H1 (cell line): ENCODE results near the gene SLC9B2.

Experiments used
- POLR2AphosphoS5 ChIP-seq: IDR thresholded peaks from 2 replicates; pipeline ENCODE4 v1.6.1; 2011; ENCODE audit warnings: low read depth, low read length
- ZNF274 ChIP-seq: IDR thresholded peaks from 2 replicates; pipeline ENCODE4 v1.7.0; 2012; ENCODE audit warnings: low read length, borderline replicate concordance; ENCODE audit errors: extremely low read depth
- TF ChIP-seq, protein P1 (sequence below), 3 experiments: IDR thresholded peaks; 1 replicate in 2 of 3; 2 replicates in 1 of 3; pipeline versions ENCODE4 v1.5.1 to v1.6.1; 2011; ENCODE audit warnings: low read length in 3 of 3, mild to moderate bottlenecking in 3 of 3, inconsistent platforms in 2 of 3, low read depth in 1 of 3, moderate library complexity in 1 of 3; ENCODE audit not compliant: insufficient read depth in 1 of 3; ENCODE audit errors: control extremely low read depth in 1 of 3

DNA sequence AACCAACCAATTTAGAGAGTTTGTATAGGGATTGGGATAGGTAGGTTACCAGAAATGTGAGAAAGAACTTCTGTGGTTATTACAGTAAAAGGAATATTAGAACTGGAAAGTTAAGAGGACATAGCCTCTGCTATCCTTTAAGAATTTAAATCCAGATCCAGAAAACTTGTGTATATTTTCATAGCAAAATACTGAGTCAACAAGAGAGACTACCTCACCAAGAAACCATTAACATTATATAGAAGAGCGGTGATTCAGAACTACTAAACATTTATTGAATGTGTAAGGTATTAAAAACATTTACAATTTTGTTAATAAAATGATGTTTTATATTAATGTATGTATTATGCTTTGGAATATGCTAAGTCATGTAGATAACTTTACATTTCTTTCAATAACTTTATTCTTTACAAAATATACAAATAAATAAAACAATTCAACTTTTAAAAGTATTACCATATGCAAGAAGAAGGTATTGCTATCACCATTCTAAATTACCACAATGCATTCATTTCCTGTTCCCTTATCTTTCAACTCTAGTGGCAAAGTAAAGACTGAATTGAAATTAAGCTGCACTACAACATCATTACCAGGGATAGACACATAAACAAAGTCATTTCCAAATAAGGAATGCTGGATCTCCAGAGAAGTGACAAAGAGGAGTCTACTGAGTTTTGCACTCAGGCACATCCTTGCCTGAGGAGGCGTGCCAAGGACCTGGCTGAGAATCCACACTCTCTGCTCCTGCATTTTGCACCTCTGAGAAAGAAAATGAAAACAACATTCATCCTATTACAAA lies 29.2 kb upstream of the SLC9B2 start:
- TF ChIP-seq, protein P1, sequence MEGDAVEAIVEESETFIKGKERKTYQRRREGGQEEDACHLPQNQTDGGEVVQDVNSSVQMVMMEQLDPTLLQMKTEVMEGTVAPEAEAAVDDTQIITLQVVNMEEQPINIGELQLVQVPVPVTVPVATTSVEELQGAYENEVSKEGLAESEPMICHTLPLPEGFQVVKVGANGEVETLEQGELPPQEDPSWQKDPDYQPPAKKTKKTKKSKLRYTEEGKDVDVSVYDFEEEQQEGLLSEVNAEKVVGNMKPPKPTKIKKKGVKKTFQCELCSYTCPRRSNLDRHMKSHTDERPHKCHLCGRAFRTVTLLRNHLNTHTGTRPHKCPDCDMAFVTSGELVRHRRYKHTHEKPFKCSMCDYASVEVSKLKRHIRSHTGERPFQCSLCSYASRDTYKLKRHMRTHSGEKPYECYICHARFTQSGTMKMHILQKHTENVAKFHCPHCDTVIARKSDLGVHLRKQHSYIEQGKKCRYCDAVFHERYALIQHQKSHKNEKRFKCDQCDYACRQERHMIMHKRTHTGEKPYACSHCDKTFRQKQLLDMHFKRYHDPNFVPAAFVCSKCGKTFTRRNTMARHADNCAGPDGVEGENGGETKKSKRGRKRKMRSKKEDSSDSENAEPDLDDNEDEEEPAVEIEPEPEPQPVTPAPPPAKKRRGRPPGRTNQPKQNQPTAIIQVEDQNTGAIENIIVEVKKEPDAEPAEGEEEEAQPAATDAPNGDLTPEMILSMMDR (IDR thresholded peaks at IDR 0.05; ENCODE audit: control extremely low read depth in 1 of 3, insufficient read depth in 1 of 3, low read depth in 1 of 3, low read length in 3 of 3): no peak
- no peak for TF ChIP-seq ZNF274
- no peak for TF ChIP-seq POLR2AphosphoS5
